GM23338 (cell line): ENCODE results near the gene KCNB1.

Experiments
- CREB1 ChIP-seq: fragments of 250-450 bp; sonication (Bioruptor Pico); IDR thresholded peaks from 2 replicates; pipeline ENCODE4 v1.5.0; 2020; ENCODE audit warnings: low read depth, mild to moderate bottlenecking, moderate library complexity
- EZH2 ChIP-seq: fragments of 200-600 bp; sonication (generic); IDR thresholded peaks from one replicate; pipeline ENCODE4 v1.8.0; 2017; ENCODE audit warnings: antibody characterized with exemption, mild to moderate bottlenecking, low read depth; ENCODE audit not compliant: unreplicated experiment
- EZH2phosphoT487 ChIP-seq: fragments of 200-600 bp; sonication (generic); IDR thresholded peaks from one replicate; pipeline ENCODE4 v1.8.1; 2018; ENCODE audit warnings: antibody characterized with exemption; ENCODE audit not compliant: unreplicated experiment
- JUNB ChIP-seq: IDR thresholded peaks from one replicate; pipeline ENCODE4 v1.6.1; 2016; ENCODE audit warnings: antibody characterized with exemption; ENCODE audit not compliant: unreplicated experiment
- NANOG ChIP-seq: IDR thresholded peaks from 2 replicates; pipeline ENCODE4 v1.6.1; 2016; ENCODE audit warnings: antibody characterized with exemption, borderline replicate concordance
- POLR2AphosphoS5 ChIP-seq: IDR thresholded peaks from 2 replicates; pipeline ENCODE4 v1.6.1; 2016; ENCODE audit warnings: antibody characterized with exemption, low read depth
- STAT1 ChIP-seq: IDR thresholded peaks from one replicate; pipeline ENCODE4 v1.6.1; 2016; ENCODE audit warnings: antibody characterized with exemption; ENCODE audit not compliant: unreplicated experiment
- ZNF114 ChIP-seq: fragments of 250-450 bp; sonication (Bioruptor Pico); IDR thresholded peaks from 2 replicates; pipeline ENCODE4 v1.5.0; 2020; ENCODE audit warnings: mild to moderate bottlenecking, moderate library complexity
- TF ChIP-seq, protein P1 (sequence below), 2 experiments: fragments of 200-600 bp in 1 of 2; sonication (generic) in 1 of 2; conservative IDR thresholded peaks; 2 replicates each; pipeline versions ENCODE4 v1.5.1 to v1.6.1; 2016 to 2017; ENCODE audit warnings: antibody characterized with exemption in 2 of 2, low read depth in 2 of 2, mild to moderate bottlenecking in 2 of 2, moderate library complexity in 1 of 2
- TF ChIP-seq, protein P2 (sequence below): IDR thresholded peaks from one replicate; pipeline ENCODE4 v1.6.1; 2018; ENCODE audit warnings: antibody characterized with exemption; ENCODE audit not compliant: unreplicated experiment
- TF ChIP-seq, protein P3 (sequence below): IDR thresholded peaks from 2 replicates; pipeline ENCODE4 v1.6.1; 2016; ENCODE audit warnings: antibody characterized with exemption

DNA sequence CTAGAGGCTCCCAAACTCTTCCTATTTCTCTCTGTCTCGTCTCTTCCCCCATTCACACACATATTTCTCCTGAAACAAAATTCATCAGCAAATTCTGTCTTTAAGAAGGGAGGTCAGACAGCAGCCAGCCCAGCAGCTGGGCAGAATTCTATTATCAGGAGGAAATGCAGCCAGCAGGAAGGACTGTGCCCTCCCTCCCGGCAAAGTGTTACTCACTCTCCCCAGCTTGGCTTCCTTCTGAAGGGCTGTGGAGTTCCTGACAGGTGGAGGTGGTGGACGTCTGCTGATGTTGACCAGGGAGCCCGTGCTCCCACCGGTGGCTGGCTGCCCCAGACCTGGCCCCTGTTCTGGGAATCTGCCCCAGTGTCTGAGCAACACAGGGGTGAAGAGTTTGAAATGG, 37.3 kb downstream of the KCNB1 start:
- TF ChIP-seq, protein P1, sequence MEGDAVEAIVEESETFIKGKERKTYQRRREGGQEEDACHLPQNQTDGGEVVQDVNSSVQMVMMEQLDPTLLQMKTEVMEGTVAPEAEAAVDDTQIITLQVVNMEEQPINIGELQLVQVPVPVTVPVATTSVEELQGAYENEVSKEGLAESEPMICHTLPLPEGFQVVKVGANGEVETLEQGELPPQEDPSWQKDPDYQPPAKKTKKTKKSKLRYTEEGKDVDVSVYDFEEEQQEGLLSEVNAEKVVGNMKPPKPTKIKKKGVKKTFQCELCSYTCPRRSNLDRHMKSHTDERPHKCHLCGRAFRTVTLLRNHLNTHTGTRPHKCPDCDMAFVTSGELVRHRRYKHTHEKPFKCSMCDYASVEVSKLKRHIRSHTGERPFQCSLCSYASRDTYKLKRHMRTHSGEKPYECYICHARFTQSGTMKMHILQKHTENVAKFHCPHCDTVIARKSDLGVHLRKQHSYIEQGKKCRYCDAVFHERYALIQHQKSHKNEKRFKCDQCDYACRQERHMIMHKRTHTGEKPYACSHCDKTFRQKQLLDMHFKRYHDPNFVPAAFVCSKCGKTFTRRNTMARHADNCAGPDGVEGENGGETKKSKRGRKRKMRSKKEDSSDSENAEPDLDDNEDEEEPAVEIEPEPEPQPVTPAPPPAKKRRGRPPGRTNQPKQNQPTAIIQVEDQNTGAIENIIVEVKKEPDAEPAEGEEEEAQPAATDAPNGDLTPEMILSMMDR (conservative IDR thresholded peaks at IDR 0.05; ENCODE audit: low read depth in 2 of 2), result no peak
- TF ChIP-seq, protein P2, sequence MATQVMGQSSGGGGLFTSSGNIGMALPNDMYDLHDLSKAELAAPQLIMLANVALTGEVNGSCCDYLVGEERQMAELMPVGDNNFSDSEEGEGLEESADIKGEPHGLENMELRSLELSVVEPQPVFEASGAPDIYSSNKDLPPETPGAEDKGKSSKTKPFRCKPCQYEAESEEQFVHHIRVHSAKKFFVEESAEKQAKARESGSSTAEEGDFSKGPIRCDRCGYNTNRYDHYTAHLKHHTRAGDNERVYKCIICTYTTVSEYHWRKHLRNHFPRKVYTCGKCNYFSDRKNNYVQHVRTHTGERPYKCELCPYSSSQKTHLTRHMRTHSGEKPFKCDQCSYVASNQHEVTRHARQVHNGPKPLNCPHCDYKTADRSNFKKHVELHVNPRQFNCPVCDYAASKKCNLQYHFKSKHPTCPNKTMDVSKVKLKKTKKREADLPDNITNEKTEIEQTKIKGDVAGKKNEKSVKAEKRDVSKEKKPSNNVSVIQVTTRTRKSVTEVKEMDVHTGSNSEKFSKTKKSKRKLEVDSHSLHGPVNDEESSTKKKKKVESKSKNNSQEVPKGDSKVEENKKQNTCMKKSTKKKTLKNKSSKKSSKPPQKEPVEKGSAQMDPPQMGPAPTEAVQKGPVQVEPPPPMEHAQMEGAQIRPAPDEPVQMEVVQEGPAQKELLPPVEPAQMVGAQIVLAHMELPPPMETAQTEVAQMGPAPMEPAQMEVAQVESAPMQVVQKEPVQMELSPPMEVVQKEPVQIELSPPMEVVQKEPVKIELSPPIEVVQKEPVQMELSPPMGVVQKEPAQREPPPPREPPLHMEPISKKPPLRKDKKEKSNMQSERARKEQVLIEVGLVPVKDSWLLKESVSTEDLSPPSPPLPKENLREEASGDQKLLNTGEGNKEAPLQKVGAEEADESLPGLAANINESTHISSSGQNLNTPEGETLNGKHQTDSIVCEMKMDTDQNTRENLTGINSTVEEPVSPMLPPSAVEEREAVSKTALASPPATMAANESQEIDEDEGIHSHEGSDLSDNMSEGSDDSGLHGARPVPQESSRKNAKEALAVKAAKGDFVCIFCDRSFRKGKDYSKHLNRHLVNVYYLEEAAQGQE, result no peak
- TF ChIP-seq NANOG, result no peak
- no peak for TF ChIP-seq EZH2
- no peak for TF ChIP-seq EZH2phosphoT487
- TF ChIP-seq CREB1 (CRISPR knock-in tag), result no peak
- TF ChIP-seq POLR2AphosphoS5, result no peak
- no peak for TF ChIP-seq STAT1
- no peak for TF ChIP-seq JUNB
- TF ChIP-seq, protein P3, sequence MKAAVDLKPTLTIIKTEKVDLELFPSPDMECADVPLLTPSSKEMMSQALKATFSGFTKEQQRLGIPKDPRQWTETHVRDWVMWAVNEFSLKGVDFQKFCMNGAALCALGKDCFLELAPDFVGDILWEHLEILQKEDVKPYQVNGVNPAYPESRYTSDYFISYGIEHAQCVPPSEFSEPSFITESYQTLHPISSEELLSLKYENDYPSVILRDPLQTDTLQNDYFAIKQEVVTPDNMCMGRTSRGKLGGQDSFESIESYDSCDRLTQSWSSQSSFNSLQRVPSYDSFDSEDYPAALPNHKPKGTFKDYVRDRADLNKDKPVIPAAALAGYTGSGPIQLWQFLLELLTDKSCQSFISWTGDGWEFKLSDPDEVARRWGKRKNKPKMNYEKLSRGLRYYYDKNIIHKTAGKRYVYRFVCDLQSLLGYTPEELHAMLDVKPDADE, result no peak
- no peak for TF ChIP-seq ZNF114 (CRISPR knock-in tag)
